Stimulated activated CD4-positive, alpha-beta T cell treated with anti-CD3 and anti-CD28 coated beads, TNF-alpha, amount 100 ng/mL, for 24 hours (primary cell): Measurements from ENCODE around the gene SERPINB6.

Experiments used
- DNase-seq, 3 experiments: peaks; one replicate each; pipeline ENCODE4 v3.0.0-alpha.2; 2020; ENCODE audit warnings: low read depth in 3 of 3

Gene SERPINB6

DNA sequence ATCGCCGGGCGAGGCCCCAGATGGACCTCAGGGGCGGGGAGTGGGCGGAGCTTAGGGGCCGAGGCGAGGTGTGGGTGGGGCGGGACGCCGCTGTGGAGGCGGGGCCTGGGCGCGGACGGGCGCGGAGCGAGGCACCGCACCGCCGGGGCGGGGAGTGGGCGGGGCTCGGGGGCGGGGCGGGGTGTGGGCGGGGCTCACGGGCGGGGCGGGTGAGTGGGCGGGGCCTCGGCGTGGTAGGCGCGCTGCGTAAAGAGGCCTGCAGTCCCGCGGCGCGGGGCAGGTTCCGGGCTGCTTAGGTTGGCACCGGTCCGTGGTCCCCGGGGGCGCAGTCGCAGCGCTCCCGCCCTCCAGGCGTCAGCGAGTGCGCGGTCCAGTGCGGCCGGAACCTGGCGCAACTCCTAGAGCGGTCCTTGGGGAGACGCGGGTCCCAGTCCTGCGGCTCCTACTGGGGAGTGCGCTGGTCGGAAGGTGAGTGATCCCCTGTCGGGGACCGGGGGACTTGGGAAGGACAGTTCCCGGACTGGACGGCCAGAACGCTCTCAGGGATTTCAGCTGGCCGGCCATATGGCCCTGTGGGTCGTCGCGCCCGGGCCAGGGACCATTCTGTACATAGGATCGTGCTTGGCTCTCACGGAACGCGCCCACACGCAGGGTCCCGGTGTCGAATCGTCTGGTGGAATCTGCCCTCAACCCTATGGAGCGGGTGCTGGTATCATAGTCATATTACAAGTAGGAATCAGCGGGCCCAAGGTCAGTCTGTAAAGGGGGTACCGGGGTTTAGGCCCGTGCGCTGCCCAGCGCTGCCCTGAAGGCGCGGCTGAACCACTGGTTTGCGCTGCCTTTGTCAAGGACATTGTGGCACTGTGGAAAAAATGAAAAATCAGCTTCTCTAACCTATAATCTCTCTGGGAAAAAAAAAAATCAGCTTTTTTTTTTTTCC, 28.5 kb upstream of the SERPINB6 start, which contains the start of gene NQO2:
Gene NQO2 (plus strand): TSS at position 277 of the 940 bp plus-strand sequence. CDS start 6,659 bp downstream, outside the sequence.
- DNase-seq = peak; percentile 76 to 90 (median 84)

- peak in 1 of 3 experiments; percentile 64 for DNase-seq
Measured at GRCh38 chr6:2998998-2999617, 27.7 kb upstream of the SERPINB6 start.

GRCh38 chr6:2998249-2998997, 27.1 kb upstream of the SERPINB6 start:
- peak in 1 of 3 experiments; percentile 35 for DNase-seq

- no peak for DNase-seq
Measured at GRCh38 chr6:2993755-2994317, 22.5 kb upstream of the SERPINB6 start.

DNA sequence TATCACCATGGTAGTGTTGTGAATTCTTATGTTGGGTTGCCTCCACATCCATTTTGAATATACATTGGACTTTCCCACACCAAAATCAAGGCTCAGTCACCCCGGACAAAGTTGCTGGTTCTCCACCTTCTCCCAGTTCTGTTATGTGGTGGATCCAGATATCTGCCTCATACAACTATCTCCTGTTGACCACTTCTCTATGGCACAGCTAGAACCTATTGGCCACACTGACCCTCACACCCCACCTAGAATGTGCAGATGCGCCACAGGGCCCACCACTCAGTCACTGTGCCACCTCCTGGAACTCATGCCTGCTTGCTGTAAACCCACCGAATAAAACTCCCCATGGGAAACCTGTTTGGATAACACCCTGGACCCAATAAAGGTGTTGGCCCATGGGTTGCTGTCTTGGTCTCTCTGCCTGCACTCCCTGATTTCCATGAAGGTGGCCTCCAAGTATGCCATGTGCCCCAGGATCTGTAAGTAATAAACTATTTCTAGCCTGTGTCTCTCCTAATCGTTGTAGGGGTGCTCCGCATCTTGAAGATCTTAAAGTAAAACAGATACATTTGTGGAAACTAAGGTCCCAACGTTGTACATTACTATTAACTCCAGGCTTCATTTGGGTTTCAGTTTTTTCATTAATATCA, 21.1 kb upstream of the SERPINB6 start:
- DNase-seq = no peak

DNA sequence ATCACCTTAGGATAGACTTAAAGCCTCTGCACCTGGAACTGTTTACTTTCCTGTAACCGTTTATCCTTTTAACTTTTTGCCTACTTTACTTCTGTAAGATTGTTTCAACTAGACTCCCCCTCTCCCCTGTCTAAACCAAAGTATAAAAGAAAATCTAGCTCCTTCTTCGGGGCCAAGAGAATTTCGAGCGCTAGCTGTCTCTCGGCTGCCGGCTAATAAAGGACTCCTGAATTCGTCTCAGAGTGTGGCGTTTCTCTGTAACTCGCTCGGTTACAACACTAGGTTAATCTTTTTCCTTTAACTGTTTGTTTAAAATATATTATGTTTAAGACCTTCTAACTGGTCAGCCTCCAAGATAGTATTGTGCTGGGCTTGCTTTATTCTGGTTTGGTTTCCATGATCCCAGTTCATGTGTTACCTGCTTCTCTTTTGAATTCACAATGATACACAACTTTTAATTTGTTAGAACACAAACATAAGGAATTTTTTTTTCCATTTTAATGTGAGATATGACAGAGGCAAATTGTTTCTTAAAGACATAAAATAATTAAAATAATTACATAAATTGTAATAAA, 19.7 kb upstream of the SERPINB6 start:
- DNase-seq = no peak

- DNase-seq = no peak
Measured at GRCh38 chr6:2990248-2990931, 19.0 kb upstream of the SERPINB6 start.

DNA sequence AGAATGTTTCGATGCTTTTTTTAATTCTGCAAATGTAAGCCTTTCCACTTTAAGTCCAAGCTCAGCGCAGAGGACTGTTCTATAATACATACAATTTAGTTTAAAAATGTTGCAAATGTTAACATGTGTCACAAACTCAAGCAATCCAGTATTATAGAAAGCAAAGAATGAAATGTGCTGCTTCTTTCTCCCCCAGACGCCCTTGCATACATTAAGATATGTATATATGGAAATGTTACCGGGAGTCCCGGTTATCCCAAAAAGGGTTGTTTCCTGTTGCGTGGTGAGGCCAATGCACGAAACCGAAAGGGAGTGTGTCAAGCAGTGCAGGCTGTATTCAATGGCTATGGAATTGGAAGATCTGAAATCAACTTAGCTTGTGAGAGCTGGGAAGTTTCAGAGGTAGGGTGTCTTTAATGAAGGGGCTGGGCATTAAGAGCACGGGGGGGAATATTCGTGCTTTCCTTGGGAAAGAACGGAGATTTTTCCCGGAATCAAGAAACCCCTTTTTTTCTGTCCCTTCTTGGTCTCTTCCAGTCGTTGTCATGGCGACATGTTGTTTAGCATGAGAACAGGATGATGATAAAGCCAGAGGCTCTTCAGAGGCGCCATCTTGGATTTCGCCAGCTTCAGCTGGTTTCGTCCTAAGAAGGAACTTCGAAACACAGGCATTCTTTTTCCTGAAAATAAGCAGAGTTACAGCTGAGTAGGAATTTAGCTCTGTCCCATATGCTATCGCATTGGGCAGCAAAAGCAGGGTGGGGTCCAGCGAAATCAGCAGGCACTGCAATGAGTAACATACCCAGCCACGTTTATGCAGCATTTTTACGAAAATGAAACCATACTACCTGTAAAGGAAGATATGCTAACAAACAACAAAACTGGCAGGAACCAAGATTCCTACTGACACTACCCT, 18.2 kb upstream of the SERPINB6 start:
- peak; percentile 48 to 64 (median 64) for DNase-seq

DNA sequence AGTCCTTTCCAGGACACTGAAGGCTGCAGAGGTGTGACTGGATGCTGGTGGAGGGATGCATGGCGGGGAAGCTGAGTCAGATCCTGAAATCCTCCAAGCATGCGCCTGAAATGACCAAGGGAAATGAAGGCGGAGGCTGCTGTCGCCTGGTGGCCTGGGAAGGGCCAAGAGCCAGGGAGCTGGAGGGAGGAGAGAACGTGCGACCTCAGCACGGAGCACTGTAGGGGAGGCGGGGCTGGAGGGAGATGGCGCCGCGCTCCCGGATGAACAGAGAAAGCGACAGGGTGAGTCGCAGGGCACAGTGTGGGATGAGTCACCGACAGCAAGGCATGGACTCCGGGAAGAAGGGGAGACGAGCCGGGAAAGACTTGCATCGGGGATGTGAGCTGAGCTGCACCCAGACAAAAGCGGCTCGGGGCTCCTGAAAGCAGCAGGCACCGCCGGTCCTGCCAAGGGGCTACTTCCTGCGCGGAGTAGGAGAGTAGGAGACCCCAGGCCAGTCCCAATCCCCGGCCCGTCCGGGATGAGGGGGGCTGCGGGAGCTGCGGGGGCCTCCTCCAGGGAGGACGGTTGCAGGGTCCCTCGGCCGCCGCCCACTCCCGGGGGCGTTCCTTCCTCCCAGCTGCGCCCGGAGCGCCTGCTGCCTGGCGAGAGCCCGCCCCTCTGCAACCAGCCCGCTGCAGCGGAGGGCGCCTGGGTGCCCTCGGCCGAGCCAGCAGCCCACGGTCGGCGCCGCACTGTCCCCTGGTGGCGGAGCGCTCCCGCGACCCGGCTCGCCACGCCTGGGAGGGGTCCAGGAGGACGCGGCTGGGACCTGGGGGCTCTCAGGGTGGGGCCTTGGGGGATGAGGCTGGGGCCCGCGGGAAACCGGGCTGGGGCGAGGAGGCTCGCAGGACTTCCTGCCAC, 17.3 kb upstream of the SERPINB6 start:
- peak; percentile 50 to 75 (median 64) for DNase-seq

GRCh38 chr6:2988094-2988425, 16.7 kb upstream of the SERPINB6 start:
- DNase-seq = no peak

DNA sequence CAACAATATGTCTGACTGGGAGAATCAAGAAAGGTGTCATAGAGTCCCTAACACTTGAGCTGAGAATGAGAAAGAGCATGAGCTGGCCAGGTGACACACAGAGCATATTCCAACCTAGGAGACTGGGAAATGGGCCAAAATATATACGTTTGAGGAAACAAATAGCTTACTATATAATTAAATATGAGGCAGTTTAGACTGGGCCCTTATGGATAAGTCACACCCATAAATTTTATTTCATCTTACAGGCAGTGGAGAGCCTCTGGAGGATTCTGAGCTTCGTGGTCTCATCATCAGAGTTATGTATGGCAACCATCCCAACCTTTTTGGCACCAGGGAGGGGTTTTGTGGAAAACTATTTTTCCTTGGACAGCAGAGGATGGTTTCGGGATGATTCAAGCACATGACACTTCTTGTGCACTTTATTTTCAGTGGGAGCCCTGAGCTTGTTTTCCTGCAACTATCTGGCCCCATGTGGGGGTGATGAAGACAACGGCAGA, 15.4 kb upstream of the SERPINB6 start:
- DNase-seq = no peak

DNA sequence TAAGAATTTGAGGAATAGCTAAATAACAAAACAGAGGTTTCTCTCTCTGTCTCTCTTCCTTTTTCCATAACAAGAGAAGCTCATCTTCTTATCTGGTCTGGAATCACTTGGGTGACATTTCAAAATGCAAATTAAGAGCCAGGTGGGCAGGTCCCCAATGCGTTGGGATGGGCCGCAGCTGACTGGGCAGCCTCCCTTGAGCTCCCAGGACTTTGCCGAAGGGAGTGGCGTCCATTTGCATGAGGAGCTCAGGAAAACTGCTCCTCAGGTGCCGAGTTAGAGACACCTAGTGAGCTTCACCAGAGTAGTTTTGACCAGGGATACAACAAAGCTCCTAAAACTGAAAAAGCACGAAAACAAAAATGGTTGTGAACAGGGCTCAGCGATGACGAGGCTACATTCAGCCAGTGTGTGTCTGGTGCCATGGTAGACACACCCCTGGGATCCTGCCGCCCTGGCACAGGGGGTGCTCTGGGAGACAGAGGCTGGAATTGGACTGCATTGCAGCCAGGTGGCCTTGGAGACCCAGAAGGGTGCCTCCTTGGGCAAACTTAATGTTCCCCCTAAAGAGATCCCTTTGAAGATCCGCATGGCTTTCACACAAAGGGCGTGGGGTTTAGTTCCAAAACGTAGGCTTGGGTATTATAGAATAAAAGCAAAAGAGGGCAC, 13.5 kb upstream of the SERPINB6 start:
- no peak for DNase-seq

DNA sequence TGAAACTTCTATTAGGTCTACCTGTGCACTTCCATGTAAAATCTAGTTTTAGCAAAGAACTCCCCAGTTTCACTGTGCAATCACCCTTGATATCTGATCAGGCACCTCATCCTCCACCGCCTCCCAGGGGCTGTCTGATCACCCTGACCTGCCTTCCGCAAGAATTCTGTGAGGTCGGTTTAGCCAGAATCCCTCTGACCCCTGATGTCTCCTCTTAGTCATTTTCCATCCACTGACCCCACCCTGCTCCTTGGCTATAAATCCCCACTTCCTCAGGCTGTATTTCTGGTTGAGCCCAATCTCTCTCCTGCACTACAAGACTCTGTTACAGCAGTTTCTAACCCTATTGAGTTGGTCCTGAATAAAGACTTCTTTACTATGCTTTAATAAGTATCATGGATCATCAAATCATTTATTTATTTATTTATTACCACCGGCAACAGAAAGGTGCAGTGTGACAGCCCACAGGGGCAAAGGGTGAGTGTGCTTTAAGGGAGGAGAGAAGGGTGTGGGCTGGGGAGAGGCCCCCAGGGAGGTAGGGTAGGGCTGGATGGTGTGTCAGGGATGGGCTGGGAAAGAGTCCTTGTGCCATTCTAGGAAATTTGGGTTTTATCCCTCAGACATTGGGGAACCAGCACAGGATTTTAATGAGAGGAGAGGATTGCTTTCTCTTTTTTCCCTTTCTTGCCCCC, 11.2 kb upstream of the SERPINB6 start:
- DNase-seq = no peak

- no peak for DNase-seq
Measured at GRCh38 chr6:2980465-2980855, 9.1 kb upstream of the SERPINB6 start.

GRCh38 chr6:2979819-2980464, 8.6 kb upstream of the SERPINB6 start:
- no peak for DNase-seq

DNA sequence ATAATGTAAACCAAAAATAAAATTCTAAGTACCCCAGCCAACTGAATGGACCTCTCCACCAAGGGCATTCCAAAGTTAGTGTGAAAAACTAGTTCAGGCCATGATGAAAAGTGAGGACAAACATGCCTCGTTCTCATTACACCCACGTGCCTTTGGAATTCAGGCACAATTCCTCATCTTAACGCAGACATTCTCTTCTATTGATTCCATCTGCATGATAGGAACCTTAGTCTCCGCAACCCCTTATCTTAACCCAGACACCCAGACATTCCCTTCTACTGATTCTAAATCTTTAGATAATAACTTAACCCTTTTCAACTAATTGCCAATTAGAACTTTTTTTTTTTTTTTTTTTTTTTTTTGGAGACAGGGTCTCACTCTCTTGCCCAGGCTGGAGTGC, 7.6 kb upstream of the SERPINB6 start:
- no peak for DNase-seq
